ENCODE measurements around the gene PODXL. TPM values are rescaled to one million over a fixed set of nuclear protein-coding genes. Genes with fewer than 3 reads are reported as not detected.

PODXL gene
- total RNA-seq, 1 experiment from 2014 or later: 727 TPM

DNA sequence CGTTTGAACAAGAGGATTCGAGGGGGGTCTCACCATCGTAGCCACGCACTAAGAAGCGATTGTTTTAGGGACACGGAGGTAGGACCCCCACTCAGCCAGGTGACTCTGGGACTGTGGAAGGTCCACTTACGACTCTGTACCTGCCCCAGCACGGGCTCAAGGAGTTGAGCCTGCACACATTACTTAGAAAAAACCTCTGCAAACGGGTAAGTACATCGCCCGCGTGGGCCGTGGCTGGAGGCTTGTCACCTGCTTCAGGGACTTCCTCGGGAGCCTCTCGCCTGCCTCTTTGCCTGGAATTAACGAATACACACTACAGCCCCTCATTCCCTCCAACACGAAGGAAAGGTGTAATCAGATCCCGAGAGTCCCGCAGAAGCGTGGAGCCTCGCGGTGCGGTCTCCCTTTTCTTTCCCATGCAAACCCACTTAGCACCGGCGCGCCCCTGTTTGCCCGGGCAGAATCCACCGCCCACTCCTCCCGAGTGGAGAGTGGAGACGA, 826 bp downstream of the PODXL start:
- TF ChIP-seq, protein P1, sequence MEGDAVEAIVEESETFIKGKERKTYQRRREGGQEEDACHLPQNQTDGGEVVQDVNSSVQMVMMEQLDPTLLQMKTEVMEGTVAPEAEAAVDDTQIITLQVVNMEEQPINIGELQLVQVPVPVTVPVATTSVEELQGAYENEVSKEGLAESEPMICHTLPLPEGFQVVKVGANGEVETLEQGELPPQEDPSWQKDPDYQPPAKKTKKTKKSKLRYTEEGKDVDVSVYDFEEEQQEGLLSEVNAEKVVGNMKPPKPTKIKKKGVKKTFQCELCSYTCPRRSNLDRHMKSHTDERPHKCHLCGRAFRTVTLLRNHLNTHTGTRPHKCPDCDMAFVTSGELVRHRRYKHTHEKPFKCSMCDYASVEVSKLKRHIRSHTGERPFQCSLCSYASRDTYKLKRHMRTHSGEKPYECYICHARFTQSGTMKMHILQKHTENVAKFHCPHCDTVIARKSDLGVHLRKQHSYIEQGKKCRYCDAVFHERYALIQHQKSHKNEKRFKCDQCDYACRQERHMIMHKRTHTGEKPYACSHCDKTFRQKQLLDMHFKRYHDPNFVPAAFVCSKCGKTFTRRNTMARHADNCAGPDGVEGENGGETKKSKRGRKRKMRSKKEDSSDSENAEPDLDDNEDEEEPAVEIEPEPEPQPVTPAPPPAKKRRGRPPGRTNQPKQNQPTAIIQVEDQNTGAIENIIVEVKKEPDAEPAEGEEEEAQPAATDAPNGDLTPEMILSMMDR (conservative IDR thresholded peaks at IDR 0.05): no peak
- Histone ChIP-seq H2BK5ac (ENCODE audit: insufficient read length, low read length) (no peak overlapping the region), H3K27ac (ENCODE audit: insufficient read length, low read depth, low read length) (no peak overlapping the region), H4K20me1 (ENCODE audit: control insufficient read depth, insufficient read depth, insufficient read length) (peaks cover 5% of the 10 kb centered on the region), H3K4me1 (ENCODE audit: insufficient read depth, low read length) (peaks cover 14% of the 10 kb centered on the region), H3K56ac (ENCODE audit: insufficient read length, low read depth, low read length) (no peak overlapping the region), H3K9ac (ENCODE audit: extremely low read depth, insufficient read length, low read length) (peak overlapping the region; percentile 75), H4K5ac (ENCODE audit: insufficient read length, low read depth, low read length) (no peak overlapping the region), H2BK15ac (ENCODE audit: low read depth, low read length) (no peak overlapping the region), H3K79me2 (ENCODE audit: insufficient read depth, low read length) (peaks cover 56% of the 10 kb centered on the region), H3K4ac (ENCODE audit: low read depth, low read length) (no peak overlapping the region), H3K79me1 (ENCODE audit: insufficient read depth, low read depth, low read length, poor library complexity, severe bottlenecking) (no peaks in the 10 kb centered on the region), H3K23me2 (ENCODE audit: insufficient read length, low read depth, low read length, poor library complexity, severe bottlenecking) (peaks cover 32% of the 10 kb centered on the region), H3K23ac (ENCODE audit: insufficient read length, low read depth, low read length) (no peak overlapping the region), H2AK5ac (ENCODE audit: insufficient read length, low read length) (no peak overlapping the region), H2BK20ac (ENCODE audit: low read depth, low read length, poor library complexity, severe bottlenecking) (no peak overlapping the region), H4K91ac (ENCODE audit: insufficient read length, low read depth, low read length) (no peak overlapping the region), H3K18ac (ENCODE audit: insufficient read length, low read depth, low read length) (no peak overlapping the region), H4K8ac (replicated peaks; ENCODE audit: insufficient read length, low read depth, low read length) (no peak overlapping the region), H3K27me3 (ENCODE audit: insufficient read depth, low read length) (no peaks in the 10 kb centered on the region), H2AFZ (ENCODE audit: low read length) (no peak overlapping the region), H3K4me2 (ENCODE audit: insufficient read depth, insufficient read length, low read length) (peak overlapping the region; percentile 82), H3T11ph (ENCODE audit: low read length) (no peak overlapping the region), H3K9me3 (ENCODE audit: control insufficient read depth, low read depth, low read length) (no peaks in the 10 kb centered on the region), H2BK12ac (ENCODE audit: insufficient read length, low read depth, low read length) (no peak overlapping the region), H3K14ac (ENCODE audit: insufficient read depth, low read length) (peak overlapping the region; percentile 64), H2BK120ac (ENCODE audit: low read depth, low read length, poor library complexity, severe bottlenecking) (no peak overlapping the region)
- DNase-seq: no peak
- WGBS (ENCODE audit: extremely low coverage, insufficient read length, low lambda C conversion rate): no CpG with 5 or more reads among the region's 30 CpGs
- H3K36me3 Mint-ChIP-seq (ENCODE audit: insufficient read depth in 1 of 3, low read depth in 3 of 3): peaks cover 46 to 53% (median 52%) of the 10 kb centered on the region in 3 experiments
- peak overlapping the region in 2 of 3 experiments; percentile 91 to 94; a peak in 6 of 7 replicates for H3K27ac Mint-ChIP-seq
- peaks cover 3 to 6% of the 10 kb centered on the region in 2 experiments; a peak in 4 of 5 replicates for H3K9me3 Mint-ChIP-seq
- H3K4me1 Mint-ChIP-seq: peaks cover 62 to 64% of the 10 kb centered on the region in 2 experiments
- H3K4me3 Mint-ChIP-seq: peak overlapping the region; percentile 94 to 98
- H3K27me3 Mint-ChIP-seq (ENCODE audit: low read depth): no peaks in the 10 kb centered on the region
